GM21529 (cell line): ENCODE results near the gene ITPR1.

Source experiments
- ATAC-seq: cut with Tn5 transposase; IDR thresholded peaks from one replicate; pipeline ENCODE4 v1.9.1; 2021; ENCODE audit not compliant: unreplicated experiment

Gene ITPR1

DNA sequence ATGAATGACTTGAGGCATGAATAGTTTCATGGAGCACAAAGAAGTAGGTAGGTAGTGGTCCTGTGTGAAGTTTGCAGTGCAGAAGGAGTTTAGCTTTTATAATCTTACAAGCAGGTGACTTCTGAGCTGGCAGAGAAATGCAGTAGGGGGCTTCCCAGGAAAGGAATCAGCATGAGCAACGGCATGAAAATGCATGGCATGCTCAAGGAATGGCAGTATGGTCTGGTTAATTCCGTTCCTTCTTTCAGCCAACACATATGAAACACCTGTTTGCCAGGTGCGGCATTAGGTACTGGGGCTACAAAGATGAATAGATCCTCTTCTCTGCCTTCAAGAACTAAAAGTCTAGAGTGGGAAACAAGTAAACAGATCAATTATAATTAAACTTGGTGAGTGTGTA lies 348.1 kb downstream of the ITPR1 start:
- ATAC-seq, result no peak

DNA sequence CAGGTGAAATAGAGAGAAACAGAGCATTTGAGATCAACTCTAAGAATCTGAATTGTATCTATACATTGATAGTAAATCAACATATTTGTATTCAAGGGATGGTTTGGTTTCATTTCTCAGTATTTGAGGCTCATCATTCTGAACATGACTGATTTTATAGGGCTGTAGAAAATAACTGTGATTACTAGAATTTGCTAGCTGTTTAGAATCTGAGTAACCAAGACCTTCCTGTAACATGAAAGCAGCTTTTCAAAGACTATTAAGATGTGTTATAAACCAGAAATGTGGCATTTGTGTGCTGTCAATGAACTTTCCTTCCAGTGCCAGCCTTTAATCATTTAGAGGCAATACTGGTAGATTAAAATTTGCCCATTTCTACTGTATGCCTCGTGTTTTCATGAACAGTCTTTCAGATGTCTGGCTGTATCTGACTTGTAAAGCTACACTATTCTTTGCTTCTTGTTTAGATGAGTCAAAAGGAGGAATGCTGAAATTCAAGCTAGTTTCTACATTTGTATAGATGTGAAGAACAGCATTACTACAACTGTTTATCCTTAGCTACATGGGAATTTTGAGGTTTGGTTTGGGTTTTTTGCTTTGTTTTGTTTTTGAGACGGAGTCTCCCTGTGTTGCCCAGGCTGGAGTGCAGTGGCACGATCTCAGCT lies 348.8 kb downstream of the ITPR1 start:
- ATAC-seq, result no peak

DNA sequence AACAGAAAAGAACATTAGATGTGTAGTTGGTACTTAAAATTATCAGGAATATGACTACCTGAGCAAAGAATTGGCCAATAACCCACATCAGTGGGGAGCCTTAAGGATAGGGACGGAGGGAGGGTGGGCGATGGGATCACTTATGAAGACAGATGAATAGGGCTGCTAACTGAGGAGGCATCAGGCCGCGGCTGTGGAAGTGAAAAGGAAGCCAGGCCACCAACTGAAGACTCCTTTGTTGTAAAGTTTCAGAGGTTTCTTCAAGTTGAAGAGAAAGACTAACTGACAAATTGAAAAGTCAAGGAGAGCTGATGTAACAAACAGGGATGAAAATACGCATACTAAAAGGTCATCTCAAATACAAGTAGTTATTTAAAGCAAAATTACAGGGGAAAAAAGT lies 350.5 kb downstream of the ITPR1 start:
- no peak for ATAC-seq

DNA sequence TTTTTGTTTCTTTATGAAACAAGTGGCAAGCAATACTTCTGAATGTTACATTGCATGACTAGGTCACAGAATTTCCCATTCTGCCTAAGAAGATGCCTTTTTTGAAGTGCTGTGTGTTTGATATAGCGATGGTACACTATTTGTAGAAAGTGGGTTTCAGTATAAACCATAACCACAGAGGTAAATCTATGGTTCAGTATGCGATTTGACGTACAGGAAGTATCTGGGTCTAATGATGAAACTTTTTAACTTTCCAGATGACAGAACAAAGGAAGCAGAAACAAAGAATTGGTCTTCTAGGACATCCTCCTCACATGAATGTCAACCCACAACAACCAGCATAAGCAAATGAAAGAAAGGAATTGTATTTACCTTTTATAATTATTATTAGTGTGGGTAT lies 352.7 kb downstream of the ITPR1 start:
- ATAC-seq, result peak; percentile 82

DNA sequence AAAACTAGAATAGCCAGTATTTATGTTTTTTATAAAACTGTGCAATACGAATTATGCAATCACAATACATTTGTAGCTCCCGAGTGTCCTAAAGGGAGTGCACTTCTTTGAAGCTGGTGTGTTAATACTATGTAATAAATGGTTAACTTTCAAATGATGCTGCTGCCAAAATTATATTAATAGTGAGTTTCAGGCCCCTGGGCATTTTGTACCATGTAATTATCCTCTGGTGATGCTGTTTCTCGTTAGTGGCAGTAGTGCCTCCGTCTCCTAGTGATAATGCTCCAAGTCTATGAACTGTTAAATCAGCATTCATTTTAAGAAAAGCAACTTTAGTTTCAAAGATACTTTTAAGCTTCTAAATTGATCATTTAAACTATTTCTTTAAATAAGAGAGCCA lies 353.4 kb downstream of the ITPR1 start:
- no peak for ATAC-seq

DNA sequence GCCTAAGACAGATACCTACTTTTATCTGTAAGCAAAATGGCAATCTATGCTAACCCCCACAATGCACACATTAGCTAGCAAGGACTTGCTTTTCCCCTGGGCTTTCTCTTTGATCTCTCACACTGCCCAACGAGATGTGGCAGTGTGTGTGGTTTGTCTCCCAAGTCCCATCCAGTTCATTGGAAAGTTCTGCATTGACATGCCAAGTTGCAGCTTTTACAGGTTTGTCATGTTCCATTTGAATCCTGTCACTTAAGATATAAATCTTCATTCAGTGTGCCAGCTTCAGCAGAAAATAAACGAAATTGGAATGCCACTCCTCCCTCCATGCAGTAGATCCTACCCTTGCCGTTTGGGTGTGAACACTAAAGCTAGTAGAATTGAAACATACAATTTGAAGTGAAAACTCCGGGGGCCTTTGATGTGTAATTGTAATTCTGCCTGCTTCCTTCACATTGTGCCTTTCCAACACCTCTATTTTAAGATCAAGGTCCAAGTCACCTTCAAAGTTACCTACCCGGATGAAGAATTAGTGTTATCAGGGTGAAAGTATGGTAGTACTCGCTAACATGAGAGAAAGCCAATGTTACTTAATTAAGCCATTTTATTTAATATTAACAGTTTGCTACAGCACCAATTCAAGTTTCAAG lies 355.2 kb downstream of the ITPR1 start:
- no peak for ATAC-seq

DNA sequence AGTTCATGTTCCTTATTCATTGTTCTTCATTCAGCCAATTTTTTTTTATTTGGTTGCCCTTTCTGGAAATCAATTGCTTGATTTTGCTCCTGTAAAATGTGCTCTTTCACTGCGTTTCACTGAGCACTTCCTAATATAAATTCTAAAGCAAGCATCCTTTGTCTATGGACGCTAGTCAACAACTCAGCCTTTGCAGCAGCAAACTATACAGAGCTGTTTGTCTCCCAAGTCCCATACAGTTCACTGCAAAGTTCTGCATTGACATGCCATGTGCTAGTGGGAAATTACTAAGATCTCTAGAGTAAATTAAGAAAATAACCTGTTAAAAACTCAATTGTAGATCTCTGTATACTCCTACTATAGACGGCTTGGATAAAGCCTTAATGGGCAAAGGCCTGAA lies 356.0 kb downstream of the ITPR1 start:
- ATAC-seq, result no peak

DNA sequence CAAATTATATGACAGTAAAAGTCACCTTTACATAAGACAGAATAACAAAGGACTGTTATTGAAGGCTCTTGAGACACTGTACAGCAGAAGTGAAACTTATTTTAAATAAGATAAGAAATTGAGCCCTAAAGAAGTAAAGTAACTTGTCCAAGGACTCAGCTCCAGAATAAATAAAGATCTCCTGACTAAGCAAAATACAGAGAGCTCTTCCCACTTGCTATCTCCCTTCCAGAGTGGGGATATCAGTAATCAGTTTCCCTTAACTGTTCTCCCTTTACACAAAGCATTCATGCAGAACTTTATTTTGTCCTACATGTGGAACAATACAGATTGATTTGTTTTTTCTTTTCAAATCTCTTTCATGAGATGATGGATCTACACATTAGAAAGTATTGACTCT lies 356.6 kb downstream of the ITPR1 start:
- ATAC-seq, result no peak

DNA sequence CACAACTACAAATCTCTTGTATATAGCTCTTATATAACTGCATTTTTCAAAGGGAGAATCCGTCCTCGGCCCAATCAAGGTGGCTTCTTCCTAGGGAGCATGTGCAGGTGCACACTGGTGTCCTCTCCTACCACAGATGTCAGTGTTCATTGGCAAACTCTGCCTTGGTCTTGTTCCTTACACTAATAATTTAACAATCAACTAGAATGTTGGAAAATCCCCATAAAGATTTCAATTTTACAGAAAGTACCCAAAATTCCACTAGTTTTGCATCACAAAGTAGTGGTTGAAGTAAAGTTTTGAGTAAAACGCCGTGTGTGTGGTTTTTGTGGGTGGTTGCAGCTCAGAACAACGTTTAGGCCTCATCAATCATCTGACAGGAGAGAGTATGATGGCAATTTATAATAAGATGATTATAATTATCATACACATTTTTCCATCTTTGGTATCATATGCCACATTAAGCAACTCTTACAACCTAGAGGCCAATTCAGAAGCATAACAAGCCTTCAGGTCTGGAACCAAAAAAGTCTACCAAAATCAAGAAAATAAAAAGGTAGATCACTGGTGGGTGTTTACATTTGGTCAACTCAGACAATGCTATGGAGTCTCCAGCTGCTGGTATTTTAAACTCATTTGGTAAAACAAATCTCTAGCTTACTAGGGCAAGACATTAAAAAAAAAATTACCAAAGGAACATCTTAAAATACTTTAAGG lies 357.2 kb downstream of the ITPR1 start:
- ATAC-seq, result peak; percentile 41

DNA sequence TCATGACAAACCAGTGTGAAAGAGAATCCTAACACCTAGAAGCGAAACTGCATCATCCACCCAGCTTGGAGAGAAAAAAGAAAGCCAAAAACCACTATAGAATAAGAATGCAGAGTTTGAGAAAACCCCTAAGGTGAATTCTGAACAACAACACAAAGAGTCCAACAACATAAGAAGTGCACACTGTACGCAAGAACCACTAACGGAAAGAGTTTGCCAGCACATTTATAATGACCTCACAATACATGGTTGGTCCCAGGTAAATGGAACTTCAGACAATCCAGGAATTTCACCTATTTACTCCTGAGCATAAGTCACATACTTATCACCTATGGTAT lies 357.7 kb downstream of the ITPR1 start:
- ATAC-seq, result peak; percentile 58

DNA sequence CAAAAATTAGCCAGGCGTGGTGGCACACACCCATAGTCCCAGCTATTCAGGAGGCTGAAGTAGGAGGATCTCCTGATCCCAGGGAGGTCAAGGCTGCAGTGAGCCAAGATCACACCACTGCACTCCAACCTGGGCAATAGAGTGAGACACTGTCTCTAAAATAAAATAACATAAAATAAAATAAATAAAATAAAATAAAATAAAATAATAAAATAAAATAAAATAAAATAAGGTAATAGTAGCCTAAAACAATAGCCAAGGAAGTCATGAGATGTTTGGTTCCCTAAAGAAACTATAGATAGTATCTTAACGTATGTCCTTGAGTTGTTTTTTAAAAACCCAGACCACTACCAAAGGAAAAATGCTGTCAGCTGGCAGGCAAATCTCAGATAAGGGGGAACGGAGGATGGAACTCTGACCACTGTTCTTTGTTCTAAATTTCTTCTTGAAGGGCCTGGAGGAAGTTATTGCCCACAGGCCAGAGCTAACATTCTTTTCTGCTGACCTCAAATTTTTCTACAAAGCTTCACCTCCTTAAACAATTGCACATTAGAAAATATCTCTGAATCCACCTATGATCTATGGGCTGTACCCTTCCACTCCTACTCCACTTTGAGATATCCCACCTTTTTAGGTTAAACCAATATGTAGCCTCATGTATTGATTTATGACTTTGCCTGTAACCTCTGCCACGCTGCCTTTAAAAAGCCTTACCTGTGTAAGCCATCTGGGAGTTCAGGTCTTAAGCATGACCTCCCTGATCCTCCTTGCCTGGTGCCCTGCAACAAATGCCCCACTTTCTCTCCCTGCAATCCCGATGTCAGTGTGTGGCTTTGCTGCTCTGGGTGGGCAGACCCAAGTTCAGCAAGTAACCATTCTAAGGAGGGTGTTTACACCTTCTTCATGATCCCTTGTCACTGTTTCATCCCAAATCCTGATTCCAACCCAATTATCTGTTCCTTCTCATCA lies 359.9 kb downstream of the ITPR1 start:
- ATAC-seq, result no peak

DNA sequence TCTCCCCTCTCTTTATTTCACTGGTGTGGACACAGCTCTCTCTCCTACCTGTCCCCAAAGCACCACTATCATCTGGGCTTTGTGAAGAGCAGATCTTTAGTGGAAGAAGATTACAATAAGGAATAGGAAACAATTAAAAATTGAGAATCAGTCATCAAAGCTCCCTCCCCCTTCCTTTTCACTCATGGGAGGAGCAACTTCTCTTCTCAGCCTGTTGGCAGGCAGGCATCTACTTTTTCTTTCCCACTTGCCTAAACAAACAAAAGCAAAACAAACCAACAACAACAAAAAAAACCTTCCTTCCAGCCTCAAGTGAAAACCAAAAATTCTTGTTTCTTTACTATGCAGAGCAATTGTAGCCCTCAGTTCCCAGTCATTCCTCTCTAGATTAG lies 360.6 kb downstream of the ITPR1 start:
- ATAC-seq, result no peak

DNA sequence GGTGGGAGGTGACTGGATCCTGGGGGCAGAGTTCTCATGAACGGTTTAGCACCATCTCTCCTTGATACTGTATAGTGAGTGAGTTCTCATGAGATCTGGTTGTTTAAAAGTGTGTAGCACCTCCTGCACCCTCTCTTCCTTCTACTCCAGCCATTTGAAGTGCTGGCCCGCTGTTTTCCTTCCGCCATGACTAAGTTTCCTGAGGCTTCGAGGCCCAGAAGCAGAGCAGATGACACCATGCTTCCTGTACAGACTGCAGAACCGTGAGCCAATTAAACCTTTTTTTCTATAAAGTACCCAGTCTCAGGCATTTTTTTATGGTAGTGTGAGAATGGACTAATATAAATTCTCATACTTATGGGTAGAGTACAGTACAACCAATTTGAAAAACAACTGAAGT lies 362.5 kb downstream of the ITPR1 start:
- no peak for ATAC-seq

DNA sequence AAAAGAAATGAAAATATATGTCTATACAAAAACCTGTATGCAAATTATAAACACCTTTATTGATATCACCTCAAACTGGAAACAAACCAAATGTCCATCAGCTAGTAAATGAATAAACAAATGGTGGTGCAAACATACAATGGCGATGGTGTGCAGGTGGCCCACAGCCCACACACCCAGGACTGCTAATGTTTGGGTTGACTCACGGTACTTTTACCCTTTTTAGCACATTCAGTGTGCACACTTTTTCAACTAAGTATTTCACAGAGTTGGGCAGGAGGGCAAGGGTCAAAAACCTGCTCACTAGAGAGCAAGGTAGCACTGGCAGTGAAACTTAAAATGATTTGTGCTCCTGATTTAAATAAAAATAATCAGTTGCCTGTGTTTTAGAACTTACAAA lies 363.0 kb downstream of the ITPR1 start:
- no peak for ATAC-seq

DNA sequence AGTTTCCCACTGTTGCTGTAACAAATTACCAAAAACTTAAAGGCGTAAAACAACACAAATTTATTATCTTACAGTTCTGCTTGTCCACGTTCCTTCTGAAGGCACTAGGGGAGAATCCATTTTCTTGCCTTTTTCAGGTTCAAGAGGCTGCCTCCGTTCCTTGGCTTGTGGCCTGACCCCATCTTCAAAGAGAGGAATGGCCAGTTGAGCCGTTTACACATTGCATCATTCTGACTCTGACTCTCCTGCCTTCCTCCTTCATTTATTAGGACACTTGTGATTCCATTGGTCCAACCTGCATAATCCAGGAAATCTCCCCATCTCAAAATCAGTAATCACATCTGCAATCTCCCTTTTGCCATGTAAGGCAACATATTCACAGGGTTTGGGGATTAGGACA lies 363.4 kb downstream of the ITPR1 start:
- no peak for ATAC-seq

DNA sequence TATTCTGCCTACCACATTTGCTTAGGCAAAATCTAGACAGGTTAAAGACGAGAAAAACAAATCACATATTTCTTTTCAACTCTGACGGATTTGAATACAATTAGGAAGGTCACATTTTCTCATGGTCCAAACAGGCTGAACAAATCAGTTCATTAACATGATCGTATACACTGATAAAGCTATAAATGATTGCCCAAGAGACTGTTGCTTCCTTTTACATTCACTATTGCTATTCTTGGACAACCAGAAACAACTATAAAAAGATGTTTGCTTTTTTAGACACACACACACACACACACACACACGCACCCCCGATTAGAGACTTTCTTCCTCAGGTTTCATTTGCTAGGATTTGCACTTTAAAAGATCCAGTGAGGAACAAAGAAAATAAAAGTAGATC lies 363.8 kb downstream of the ITPR1 start:
- no peak for ATAC-seq

DNA sequence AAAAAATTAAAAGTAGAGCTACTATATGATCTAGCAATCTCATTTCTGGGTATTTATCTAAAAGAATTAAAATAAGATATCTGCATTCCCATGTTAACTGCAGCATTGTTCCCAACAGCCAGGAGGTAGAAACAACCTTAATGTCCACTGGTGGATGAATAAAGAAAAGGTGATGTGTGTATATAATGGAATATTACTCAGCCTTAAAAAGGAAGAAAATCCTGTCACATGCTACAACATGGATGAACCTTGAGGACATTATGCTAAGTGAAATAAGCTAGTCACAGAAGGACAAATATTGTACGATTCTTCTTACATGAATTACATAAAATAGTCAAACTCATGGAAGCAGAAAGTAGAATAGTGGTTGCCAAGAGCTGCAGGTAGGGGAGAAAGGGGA lies 366.6 kb downstream of the ITPR1 start:
- ATAC-seq, result no peak

DNA sequence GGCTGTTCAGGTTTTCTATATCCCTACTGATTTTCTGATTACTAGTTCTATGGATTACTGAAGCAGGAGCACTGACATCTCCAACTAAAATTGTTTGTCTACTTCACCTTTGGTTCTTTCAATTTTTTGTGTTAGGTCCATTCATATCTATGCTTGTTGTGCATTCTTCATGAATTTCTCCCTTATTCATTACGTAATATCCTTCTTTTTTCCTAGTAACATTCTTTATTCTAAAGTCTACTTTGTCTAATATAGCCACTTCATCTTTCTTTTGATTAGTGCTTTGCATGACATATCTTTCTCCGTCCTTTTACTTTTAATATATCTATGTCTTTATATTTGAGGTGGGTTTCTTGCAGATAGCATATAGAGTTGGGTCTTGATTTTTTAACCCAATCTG lies 369.8 kb downstream of the ITPR1 start:
- no peak for ATAC-seq

DNA sequence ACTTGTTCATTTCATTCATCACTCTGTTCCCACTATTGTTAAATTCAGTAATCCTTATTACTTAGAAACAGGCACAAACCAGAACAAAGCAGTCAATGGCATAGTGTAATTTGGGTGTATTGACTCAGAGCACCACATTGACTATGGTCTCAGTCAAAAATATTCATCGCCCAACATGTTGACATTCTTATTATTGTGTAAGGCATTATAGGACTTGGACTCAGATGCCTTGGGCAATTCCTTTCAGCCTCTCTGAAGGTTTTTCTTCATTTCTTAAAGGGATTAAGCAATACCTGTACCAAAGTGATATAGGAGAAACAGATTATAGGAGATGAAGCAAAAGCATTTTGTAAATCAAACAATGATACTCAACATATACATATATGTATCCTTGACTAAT lies 371.4 kb downstream of the ITPR1 start:
- no peak for ATAC-seq

DNA sequence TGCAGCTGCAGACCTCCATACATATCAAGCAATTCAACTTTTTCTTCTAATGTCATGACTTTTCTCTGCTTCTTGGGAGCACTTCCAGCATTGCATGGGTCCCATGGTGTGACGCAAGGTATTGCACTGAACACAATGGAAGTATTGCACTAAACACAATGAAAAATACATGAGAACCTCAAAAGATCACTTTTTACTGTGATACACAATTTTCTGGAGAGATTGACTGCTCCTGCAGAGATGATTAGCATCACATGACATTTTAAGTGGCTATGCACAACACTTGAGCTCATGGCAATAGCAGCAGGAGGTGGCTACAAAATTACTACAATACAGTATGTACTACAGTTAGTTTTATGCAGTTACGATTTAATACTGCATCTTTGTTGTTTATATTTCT lies 372.6 kb downstream of the ITPR1 start:
- no peak for ATAC-seq

DNA sequence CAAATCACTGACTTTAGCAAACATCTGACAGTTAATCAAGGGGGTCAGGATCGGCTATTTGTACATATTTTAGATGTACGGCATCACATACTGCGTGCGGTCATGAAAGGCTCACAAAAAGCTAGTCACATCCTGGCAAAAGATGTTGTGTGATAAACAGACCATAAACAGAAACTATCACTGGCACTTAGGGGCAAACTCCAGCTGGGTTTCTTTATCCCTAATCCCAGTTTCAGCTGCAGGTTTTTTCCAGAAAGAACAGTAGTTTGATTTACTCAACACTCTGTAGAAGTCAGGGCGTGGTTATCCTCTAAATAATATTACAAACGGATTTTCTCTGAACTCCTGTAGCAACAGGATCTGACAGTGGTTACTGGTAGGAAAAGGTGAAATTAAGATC lies 373.7 kb downstream of the ITPR1 start:
- ATAC-seq, result no peak
